HG03064 (cell line): ENCODE measurements around the gene TMBIM4.
"Not testable (repeated sequence)": the region's sequence is repeated elsewhere in the genome, so short reads cannot be mapped to it uniquely, and the experiment has no call there.

Experiments
- ATAC-seq: cut with Tn5 transposase; IDR thresholded peaks from one replicate; pipeline ENCODE4 v1.9.1; 2021; ENCODE audit warnings: low read depth; ENCODE audit not compliant: unreplicated experiment

Gene TMBIM4

DNA sequence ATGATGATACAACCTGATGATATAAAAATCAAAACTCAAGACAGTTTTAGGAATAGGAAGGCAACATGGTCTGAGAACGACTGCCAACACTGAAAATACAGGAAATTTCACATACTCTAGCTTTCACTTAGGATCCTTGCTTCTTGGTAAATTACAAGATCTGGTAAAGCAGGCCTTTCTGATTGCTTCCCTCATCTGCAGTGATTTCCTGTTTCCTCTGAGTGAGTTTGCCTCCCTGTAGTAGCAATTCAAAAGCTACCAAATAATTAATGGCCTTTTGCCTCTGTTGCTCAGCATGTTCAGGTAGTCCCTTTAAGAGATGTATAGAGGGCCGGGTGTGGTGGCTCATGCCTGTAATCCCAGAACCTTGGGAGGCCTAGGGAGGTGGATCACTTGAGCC is 17.2 kb upstream of the TMBIM4 start:
- ATAC-seq, result no peak

DNA sequence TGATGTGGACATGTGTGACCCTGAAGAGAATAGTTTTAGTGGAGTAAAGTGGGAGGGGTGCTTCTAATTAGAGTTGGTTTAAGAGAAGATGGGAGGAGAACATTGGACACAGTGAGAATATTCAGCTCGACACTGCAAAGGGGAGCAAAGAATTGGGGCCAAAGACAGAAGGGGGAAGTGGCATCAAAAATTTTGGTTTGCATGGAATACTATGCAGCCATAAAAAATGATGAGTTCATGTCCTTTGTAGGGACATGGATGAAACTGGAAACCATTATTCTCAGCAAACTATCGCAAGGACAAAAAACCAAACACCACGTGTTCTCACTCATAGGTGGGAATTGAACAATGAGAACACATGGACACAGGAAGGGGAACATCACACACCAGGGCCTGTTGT is 15.0 kb upstream of the TMBIM4 start:
- ATAC-seq, result not testable (repeated sequence)

DNA sequence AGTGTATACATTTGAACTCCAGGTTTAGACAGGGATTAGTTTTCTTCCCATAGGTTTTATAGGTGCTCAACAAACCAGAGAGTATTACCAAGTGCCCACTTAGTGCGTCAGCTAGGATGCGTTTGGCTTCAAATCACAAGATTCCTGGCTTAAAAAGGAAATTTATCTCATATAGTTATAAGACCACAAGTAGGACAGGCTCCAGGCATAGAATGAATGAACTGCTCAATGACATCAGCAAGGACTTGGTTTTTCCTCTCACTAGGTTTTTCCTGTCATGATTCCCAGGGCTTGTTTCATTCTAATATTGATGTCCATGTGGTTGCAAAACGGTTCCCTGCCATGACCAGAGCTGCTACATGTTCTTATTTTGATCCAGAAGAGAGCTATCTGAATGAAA is 13.2 kb upstream of the TMBIM4 start:
- no peak for ATAC-seq

DNA sequence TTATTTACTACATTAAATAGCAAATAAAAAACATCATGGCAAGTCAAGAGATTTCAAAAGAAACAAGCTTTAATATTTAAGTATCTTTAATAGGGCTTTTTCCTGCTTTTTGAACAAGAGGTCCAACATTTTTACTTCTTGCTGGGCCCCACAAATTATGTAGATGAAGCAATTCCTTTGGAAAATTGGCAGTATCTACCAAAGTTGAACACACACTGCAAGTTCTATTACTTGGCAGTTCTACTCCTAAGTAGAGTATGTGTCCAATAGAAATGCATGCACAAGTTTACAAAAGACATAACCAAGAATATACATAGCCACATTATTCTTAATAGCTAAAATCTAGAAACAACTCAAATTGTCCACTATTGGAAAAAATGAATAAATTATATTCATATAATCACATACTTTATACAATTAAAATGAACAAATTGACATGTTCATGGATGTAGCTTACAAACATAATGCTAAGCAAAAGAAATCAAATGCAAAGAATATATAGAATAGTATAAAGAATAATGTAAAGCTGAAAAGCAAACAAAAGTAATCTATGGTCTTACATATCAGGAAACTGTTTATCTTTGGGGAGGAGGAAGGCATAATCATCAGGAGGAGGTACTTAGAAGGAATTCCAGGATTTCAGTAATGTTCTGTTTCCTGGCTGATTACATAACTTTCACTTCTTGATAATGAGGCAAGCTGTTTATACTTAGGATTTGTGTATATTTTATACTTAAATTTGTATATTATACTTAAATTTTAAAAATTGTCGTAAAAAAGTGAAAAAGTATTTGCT is 6.5 kb upstream of the TMBIM4 start:
- no peak for ATAC-seq

DNA sequence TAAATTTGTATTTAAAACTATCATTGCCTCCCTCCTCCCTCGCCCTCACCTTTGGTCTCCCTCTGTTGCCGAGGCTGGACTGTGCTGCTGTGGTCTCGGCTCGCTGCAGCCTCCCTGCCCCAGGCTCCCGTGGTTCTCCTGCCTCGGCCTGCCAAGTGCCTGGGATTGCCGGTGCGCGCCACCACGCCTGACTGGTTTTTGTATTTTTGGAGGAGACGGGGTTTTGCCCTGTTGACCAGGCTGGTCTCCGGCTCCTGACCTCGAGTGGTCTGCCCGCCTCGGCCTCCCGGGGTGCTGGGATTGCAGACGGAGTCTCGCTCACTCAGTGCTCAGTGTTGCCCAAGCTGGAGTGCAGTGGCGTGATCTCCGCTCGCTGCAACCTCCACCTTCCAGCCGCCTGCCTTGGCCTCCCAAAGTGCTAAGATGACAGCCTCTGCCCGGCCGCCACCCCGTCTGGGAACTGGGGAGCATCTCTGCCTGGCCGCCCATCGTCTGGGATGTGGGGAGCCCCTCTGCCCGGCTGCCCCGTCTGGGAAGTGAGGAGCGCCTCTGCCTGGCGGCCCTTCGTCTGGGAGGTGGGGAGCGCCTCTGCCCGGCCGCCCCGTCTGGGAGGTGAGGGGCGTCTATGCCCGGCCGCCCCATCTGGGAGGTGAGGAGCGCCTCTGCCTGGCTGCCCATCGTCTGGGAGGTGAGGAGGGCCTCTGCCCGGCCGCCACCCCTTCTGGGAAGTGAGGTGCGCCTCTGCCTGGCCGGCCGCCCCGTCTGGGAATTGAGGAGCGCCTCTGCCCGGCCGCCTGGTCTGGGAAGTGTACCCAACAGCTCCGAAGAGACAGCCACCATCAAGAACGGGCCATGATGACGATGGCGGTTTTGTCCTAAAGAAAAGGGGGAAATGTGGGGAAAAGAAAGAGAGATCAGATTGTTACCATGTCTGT is 4.9 kb upstream of the TMBIM4 start:
- ATAC-seq, result not testable (repeated sequence)

DNA sequence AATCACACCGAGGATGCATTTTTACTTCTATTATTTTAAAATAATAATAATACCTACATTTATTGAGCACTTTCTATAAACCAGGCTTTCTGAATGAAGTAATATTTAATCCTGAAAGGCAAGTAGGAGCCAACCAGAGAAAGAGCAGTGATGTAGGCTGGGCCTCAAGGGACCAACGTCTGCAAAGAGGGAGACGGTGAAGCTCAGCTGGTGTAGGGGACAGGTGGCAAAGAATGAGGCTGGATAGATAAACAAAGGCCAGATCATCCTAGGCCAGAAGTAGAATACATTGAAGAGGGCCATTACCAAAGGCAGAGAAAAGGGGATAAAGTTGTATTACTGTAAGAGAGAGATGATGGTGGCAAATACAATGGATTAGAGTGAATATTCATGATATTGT is 810 bp upstream of the TMBIM4 start:
- no peak for ATAC-seq

DNA sequence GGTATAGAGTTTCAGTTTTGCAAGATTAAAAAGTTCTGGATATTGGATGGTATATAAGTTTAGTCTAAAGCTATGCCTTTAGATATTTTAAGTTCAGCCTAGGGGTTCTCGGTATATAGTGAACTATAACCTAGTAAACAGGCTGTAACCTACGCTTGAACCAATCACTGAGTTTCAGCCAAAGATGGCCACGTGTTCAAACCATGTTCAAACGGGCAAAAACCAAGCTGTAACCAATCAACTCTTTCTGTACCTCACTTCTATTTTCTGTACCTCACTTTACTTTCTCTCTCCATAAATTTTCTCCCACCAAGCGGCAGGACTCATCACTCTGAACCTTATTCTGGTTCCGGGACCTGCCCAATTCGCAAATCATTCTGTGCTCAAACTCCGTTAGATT is 1.4 kb downstream of the TMBIM4 start:
- ATAC-seq, result no peak

DNA sequence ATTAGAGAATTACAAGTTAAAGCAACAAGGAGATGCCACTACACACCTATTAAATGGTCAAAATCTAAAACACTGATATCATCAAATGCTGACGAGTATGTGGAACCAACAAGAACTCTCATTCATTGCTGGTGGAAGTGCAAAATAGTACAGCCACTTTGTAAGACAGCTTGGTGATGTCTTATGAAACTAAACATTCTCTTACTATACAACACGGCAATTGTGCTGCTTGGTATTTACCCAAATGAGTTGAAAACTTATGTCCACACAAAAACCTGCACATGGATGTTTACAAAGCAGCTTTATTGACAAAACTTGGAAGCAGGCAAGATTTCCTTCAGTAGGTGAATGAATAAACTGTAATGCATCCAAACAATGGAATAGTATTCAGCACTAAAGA is 3.2 kb downstream of the TMBIM4 start:
- ATAC-seq, result no peak

DNA sequence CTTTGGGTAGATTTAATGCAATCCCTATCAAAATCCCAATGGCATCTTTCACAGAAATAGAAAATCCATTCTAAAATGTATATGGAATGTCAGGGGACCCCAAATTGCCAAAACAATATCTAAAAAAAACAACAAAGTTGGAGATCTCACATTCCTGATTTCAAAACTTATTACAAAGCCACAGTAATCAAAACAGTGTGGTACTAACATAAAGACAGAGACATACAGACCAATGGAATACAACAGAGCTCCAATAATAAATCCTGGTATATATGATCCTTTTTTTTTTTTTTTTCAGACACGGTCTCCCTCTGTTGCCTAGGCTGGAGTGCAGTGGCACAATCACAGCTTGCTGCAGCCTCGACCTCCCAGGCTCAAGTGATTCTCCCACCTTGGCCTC is 4.7 kb downstream of the TMBIM4 start:
- ATAC-seq, result no peak

DNA sequence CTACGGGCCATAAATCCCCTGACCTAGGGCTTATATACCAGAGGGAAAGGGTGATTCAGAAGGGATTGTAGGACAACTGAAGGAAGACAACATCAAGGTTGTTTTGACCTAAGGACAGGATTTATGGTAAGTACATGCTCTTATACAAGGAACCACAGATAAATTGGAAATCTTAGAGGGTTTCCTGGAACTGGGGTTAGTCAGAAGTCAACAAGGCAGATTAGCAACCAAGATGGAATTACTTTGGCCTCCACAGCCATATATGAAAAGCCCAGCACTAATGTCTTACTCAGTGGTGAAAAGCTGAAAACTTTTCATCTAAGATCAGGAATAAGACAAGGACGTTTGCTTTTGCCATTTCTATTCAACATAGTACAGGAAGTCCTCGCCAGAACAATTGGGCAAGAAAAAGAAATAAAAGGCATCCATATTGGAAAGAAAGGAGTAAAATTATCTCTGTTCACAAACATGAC is 5.4 kb downstream of the TMBIM4 start:
- no peak for ATAC-seq

DNA sequence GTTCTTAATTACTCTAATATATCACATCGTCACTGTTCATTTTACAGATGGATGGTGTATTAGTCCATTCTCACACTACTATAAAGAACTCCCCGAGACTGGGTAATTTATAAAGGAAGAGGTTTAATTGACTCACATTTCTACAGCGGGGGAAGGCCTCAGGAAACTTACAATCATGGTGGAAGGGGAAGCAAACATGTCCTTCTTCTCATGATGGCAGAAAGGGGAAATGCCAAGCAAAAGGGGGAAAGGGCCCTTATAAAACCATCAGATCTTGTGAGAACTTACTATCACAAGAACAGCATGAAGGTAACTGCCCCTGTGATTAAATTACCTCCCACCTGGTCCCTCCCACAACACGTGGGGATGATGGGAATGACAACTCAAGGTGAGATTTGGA is 6.5 kb downstream of the TMBIM4 start:
- ATAC-seq, result no peak

DNA sequence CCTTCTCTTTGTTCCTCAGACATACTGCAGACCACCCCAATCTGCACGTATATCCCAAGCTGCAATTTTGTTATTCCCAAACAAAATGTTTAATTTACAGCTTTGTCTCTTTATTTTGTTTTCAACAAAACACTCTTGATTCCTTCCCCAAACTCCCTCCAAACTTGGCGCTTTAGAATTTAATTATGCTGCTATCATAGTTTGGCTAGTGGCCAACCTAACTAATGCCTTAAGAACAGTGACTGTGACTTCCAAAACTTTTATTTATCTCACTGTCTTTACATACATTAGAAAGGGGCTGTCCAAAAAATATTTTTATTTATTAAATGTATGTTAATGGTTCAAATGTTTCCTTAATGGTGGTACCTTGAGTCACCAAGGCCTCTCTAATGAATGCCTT is 7.1 kb downstream of the TMBIM4 start:
- no peak for ATAC-seq

DNA sequence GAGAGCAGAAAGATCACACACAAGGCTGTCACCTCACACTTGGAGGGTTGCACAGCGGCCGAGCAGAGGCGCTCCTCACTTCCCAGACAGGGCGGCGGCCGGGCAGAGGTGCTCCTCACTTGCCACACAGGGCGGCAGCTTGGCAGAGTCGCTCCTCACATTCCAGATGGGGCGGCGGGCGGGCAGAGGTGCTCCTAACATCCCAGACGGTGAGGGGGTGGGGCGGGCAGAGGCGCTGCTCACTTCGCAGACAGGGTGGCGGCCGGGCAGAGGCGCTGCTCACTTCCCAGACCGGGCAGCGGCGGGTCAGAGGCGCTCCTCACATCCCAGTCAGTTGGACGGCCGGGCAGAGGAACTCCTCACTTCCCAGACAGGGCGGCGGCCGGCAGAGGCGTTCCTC is 9.1 kb downstream of the TMBIM4 start:
- ATAC-seq, result no peak

DNA sequence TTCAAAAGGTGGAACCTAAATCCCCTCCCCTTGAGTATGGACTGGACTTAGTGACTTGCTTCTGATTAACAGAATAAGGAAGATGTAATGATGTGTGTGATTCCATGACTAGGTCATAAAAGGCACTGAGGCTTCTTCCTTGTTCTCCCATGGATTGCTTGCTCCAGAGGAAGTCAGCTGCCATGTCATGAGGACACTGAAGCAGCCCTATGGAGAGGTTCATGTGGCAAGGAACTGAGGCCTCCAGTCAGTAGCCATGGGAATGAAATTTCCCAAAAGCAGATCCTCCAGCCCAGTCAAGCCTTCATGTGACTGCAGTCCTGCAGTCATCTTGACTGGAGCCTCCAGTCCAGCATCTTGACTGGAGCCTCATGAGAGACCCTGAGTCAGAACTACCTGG is 10.7 kb downstream of the TMBIM4 start:
- ATAC-seq, result no peak

DNA sequence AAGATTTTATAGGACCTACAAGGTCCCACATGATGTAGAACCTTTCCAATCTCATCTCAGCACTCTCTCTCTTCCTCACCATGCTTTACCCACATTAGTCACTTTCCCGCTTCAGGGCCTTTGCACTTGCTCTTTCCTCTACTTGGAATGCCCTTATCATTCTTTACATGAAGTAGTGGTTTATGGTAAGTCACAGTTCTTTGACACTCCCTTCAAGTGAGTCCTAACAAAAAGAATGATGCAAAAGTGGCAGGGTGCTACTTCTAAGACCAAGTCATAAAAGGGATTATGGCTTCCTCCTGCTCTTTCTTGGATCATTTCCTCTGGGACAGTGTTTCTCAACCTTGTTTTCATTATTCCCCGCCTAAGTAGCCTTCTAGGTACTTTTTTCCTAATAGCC is 13.1 kb downstream of the TMBIM4 start:
- ATAC-seq, result no peak

DNA sequence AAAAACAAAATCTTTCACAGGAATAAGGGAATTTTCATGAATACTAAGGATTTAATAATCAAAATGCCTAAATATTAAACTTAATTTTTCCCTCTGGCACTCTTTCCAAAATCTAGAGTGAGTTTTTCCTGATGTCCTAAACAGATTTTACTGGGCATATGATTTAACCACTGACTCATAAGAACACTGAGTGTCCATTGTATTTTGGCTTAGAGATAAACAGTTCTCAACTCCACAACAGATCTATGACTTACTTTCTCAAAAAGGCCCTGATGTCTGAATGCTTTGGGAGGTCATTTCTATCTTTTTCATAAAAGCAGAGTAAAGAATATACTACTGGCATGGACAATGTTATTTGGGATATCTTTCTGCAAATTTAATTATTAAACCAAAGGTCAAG is 15.0 kb downstream of the TMBIM4 start:
- ATAC-seq, result no peak

DNA sequence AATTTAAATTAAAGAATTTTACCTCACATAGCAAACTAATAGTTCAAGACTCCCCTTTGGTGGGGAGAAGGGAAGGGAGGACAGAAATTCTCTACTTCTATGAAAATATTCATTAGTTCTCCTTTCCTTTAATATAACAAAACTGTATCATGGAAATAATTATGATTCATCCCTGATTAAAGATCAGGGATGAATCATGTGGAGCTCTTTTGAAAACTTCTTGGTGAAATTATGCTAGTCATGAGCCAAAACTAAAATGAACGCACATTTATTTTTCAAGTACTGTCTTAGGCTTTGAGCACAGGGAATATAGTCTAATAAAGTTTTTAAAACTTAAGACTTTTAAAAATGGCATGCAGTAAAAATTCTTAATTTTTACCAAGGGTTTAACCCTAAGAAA is 17.1 kb downstream of the TMBIM4 start:
- no peak for ATAC-seq

DNA sequence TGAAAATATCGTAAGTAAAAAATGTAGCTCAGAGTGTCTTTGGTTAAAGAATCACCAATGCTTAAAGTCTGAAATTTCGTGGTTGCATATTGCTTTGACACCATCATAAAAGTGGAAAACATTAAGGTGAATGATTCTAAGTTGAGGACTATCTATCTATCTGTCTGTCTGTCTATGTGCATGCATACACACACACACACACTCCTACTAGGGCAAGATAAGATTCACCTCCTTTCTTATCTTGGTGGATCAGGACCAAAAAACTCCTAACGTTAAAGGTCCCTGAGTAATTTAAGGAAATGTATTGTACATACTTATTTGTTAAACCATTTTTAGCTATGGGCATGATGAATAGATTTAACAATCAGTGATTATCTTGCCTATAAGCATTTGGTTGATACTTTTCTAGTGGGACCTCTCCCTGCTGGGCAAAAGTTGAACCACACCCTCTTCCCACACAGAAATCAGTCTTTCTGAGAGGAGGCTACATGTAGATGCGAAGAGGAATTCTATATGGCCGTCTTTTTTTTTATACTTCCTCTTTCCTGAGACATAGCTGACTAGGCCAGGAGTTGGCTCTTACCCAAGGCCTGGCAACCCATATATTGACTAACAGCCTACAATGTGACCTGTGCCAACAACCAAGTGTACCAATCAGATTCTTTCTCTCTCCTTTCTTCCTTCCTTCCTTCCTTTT is 19.9 kb downstream of the TMBIM4 start:
- ATAC-seq, result no peak

DNA sequence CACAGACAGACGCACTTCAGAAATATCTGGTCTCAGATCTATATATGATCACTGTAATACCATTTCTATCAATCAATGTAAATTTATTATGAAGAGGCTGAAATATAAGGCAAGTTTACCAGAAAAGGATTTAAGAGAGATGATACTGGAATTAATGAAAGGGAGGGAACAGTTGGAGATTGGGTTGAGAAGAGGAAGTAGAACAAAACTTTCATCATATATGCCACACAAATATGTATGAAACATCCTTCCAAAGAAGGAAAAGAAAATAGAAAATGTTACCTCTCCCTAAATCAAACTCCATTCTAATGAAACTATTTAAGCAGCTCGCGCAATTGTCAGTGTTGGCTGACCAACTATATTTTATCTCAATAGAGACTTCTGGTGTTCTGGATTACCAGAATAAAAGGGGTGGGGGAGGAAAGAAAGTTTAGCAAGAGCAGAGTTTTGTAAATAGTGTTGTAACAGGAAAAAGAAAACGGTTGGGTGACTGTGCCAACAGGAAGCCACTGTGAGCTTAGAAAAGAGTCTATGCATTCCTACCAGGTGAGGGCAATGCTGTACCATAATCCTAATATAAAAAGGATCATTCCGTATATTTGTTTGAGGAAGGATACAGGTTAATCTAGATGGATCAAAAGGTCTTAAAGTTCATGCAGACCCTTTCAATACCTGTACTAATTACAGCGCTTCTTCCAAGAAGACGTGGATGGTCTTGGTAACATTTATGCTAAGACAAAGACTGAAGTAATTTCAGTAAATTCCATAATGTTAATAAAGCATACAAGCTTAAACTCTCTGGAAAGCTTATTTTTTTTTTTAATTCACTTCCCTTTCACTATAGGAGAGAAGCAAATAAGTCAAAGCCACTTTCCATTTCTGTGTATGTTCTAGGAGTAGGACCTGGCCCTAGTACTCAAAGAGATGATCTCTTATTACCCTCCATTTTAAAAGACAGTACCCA is 24.7 kb downstream of the TMBIM4 start:
- no peak for ATAC-seq

DNA sequence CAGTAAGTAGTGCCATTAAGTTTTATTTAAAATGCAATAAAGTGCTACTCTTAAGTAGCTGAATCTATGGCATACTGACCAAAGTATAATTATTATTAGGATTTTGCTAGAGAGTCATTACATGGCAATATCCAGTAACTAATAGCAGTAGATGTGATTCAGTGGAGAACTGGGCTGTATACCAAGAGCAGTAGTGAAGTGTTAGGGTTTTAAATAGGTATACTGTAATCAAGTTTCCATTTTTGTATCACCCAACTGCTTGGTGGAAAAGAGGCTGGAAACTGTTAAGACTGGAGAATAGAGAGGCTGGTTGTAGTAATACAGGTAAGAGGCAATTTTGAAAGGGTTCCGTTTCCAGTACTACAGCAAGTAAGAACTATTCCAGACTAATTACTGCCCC is 25.9 kb downstream of the TMBIM4 start:
- no peak for ATAC-seq
